Glomerular endothelial cell (primary cell): ENCODE results near the gene DERL2. TPM values are rescaled to one million over a fixed set of nuclear protein-coding genes. Genes with fewer than 3 reads are reported as not detected.

Experiments used
- DNase-seq: peaks from one replicate; pipeline ENCODE4 v3.0.0-alpha.2; 2011; ENCODE audit warnings: low read depth, low spot score; ENCODE audit errors: extremely low read depth
- total RNA-seq: library from RNA; depleted of rRNA; stranded (reverse); fragments of >200 nt; gene quantifications from 2 replicates; pipeline ENCODE4 v1.2.3, GENCODE V29; 2015

Gene DERL2
- total RNA-seq = 45.2 and 55.9 TPM in 2 replicates

- DNase-seq = no peak
These were observed at the start of gene DERL2 for GRCh38 chr17:5485270-5486205. DERL2 (minus strand) TSS chr17:5486178; CDS start chr17:5486161, 17 bp downstream.

DNA sequence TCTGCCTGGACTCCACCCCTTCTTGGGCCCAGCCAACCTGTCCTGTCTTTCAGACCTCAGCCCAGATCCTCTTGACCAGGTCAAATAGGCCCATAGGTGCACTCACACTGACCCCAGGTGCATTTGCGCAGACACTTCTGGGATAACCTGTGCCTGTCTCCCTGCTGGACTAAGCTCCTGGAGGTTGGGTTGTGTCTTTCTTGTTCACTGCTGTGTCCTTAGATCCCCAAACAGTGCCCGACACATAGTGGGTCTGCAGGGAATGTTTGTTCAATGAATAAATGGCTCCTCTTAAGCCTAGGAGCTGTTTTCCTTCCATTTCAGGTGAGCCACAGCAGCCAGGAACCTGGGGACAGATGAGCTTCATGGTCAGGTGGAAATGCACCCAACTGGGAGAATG, 49.5 kb upstream of the DERL2 start:
- no peak for DNase-seq

DNA sequence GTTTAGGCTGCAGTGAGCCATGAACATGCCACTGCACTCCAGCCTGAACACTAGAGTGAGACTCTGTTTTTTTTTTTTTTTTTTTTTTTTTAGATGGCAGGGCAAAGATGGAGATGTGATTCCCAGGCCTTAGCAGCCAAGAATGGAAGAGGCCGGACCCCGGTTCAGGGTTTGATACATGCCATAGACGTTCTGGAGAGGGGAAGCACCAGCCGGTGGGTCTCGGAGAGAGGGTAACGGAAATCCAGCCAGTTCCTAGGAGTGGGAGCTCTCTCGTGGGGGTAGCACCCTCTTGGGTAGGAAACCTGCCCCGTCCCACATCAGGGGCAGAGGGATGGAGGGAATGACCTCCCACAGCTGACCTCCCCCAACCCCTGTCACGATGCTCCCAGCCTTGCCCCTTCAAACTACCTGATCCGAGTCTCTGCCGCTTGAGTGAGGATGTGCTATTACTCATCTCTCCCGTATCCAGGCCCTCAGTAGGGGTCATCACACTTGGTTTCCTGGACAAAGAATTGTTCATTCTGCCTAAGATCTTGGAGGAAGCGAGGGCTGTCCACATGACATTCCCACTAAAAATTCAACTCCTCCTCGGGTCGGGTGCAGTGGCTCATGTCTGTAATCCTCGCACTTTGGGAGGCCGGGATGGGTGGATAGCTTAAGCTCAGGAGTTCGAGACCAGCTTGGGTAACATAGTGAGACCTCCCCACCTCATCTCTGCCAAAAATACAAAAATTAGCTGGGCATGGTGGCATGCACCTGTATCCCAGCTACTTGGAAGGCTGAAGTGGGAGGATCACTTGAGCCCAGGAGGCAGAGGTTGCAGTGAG, 47.7 kb upstream of the DERL2 start:
- DNase-seq = no peak

GRCh38 chr17:5532581-5532980, 46.6 kb upstream of the DERL2 start:
- no peak for DNase-seq

GRCh38 chr17:5531085-5531418, 45.1 kb upstream of the DERL2 start:
- DNase-seq = no peak

DNA sequence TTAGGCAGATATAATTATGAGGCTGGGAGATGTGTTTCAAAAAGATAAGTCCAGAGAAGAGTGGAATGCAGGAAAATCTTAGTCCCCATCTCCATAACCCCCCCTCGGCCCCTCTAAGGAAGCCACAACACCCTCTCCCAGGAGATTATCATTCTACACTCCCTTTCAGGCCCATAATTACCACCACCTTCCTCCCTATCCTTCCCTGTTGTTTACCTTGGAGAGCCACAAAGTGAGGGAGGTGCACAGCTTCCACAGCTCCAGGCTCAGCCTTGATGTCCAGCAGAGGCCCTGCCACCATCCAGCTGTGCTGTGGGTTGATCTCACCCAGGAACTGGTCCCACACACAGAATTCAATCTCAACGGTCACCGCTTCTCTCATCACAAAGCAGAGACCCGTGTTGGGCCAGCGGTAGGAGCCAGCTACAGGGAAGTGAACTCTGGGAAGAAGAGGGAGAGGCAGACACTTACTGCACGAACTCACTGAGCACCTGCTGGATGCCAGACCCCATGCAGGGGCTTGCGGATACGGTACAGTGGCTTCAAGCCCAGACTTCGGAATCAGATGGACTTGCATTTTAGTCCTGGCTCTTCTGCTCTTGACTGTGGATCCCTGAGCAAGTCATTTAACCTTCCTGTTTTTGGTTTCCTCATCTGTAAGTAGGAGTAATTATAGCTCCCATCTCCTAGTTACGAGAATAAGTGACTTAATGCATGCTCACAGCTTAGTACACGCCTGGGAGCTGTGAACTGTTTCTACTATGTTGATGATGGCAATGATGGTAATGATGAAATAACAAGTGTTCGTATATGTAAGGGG, 44.5 kb upstream of the DERL2 start:
- no peak for DNase-seq

DNA sequence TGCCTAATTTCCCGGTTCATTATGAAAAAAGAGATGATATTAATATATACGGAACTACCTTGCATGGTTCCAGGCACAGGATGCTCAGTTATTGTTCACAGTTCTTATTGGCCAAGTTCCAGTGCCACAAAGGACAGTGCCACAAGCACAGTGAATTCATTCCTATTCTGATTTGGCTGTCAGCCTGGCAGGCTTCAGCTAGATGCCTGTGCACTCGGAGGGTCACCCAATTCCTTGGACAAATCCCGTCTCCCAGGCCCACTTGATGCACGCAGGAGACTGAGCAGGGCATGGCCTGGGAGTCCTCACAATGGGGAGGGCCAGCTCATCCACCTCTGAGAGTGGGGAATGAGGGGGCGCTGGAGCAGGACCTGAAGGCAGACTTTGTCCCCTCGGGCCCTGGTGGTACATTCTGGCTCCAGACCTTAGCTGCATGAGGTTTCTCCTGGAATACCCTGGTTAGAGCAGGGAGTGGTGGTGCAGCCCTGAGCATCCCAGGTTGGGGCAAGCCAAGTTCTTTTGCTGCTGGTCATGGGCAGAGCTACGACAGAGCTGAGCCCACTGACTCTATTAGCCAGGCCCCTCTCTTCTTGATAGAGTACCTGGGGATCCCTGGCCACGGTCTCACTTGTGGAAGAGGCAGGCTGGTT, 41.7 kb upstream of the DERL2 start:
- no peak for DNase-seq

- DNase-seq = peak; percentile 91
These were observed 41.0 kb upstream of the DERL2 start for GRCh38 chr17:5526821-5527598.

DNA sequence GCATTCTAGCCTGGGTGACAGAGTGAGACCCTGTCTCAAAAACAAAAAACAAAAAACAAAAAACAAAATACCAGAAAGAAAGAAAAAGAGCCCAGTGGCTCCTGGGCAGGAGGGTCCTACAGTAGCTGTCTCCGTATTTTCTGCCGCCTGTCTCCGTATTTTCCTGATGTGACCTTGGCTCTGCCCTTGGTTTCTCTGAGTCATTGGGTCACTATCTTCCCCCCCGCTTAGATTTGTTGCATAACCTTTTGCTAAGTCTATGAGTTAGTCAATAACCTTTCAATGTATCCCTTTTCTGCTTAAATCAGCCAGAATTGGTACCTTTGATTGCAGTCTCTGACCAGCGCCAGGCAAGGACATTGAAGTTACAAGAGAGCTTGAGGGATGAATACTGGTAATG, 37.3 kb upstream of the DERL2 start:
- no peak for DNase-seq

- DNase-seq = no peak
These were observed 36.5 kb upstream of the DERL2 start for GRCh38 chr17:5522476-5522875.

- no peak for DNase-seq
These were observed 30.2 kb upstream of the DERL2 start for GRCh38 chr17:5516060-5516792.

GRCh38 chr17:5514976-5515375, 29.0 kb upstream of the DERL2 start:
- no peak for DNase-seq

GRCh38 chr17:5513628-5514027, 27.6 kb upstream of the DERL2 start:
- DNase-seq = no peak

DNA sequence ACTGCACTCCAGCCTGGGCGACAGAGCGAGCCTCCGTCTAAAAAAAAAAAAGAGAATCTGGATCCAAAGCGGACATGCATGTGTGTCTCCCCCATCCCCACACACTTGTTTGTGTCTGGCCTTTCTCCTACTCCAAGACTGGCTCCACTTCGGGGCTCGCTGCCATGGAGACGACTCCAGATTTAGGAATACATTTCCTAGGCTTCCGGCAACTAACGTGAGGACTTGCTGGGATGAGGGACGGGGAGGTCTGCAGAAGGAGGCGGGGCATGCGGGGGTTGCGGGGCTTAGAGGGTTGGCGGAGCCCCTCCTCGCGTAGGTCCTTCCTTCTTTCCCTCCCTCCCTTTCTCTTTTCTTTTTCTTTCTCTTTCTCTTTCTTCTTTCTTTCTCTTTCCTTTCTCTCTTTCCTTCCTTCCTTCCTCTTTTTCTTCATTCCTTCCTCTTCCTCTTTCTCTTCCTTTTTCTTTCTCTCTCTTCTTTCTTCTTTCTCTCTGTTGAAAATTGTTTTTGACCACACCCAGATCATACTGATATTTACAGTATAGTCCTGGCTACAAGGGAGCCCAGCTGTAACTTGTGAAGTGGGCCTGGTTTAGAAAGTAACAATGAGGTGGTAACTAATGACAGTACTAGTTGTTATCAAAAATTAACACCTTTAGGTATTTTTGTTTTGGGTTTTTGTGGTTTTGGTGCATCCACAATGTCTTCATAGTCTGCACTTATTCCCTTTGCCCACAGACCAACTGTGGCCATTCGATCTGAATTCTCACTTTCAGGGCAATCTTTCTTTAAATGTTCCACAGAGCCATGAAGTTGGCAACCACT, 25.6 kb upstream of the DERL2 start:
- DNase-seq = no peak

- DNase-seq = no peak
These were observed 24.8 kb upstream of the DERL2 start for GRCh38 chr17:5510771-5511170.

GRCh38 chr17:5509482-5509881, 23.5 kb upstream of the DERL2 start:
- no peak for DNase-seq

DNA sequence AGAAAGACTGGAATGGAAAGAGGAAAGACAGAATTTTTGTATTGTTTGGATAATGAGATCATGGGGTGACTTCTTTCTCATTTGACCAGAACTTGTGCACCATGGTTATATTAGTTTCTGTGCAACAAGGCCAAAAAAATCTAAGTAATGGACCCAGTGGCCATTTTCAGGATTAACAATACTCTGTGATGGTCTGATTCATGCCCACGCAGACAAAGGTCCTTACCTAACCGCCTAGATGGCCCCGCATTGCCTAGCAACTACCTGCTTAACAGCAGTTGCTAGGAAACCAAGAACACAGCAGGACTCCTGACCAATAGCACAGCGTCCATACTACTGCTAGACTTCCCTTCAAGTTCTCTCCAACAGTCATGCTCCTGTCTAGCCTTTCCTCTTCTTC, 22.8 kb upstream of the DERL2 start:
- DNase-seq = no peak

GRCh38 chr17:5506307-5506706, 20.3 kb upstream of the DERL2 start:
- DNase-seq = no peak
